Nephron (organoid): ENCODE results near the gene RPS28.
A peak's percentile ranks its signal among the peaks of the same experiment; 100 is the strongest.

Source experiments
- H3K27ac Mint-ChIP-seq, 3 experiments: 2 replicates each; pipeline ENCODE4 v1.8.0; 2020; ENCODE audit warnings: mixed read lengths in 3 of 3, mild to moderate bottlenecking in 2 of 3, moderate library complexity in 1 of 3
- H3K27me3 Mint-ChIP-seq: 2 replicates; pipeline ENCODE4 v1.8.0; 2021; ENCODE audit warnings: low read depth, mild to moderate bottlenecking, moderate library complexity, mixed read lengths
- H3K36me3 Mint-ChIP-seq: 2 replicates; pipeline ENCODE4 v1.8.0; 2020; ENCODE audit warnings: low read depth, mixed read lengths
- H3K4me1 Mint-ChIP-seq: 2 replicates; pipeline ENCODE4 v1.8.0; 2020; ENCODE audit warnings: mixed read lengths
- H3K4me3 Mint-ChIP-seq, 3 experiments: 2 replicates each; pipeline ENCODE4 v1.8.0; 2020; ENCODE audit warnings: mild to moderate bottlenecking in 3 of 3, mixed read lengths in 3 of 3, moderate library complexity in 2 of 3
- H3K9me3 Mint-ChIP-seq: 2 replicates; pipeline ENCODE4 v1.8.0; 2020; ENCODE audit warnings: mixed read lengths
- TF ChIP-seq, protein P1 (sequence below), 3 experiments: fragments of 200-600 bp; sonication (generic); IDR thresholded peaks; one replicate each; pipeline ENCODE4 v1.5.0; 2021; ENCODE audit warnings: antibody characterized with exemption in 3 of 3; ENCODE audit not compliant: unreplicated experiment in 3 of 3

The RPS28 gene

DNA sequence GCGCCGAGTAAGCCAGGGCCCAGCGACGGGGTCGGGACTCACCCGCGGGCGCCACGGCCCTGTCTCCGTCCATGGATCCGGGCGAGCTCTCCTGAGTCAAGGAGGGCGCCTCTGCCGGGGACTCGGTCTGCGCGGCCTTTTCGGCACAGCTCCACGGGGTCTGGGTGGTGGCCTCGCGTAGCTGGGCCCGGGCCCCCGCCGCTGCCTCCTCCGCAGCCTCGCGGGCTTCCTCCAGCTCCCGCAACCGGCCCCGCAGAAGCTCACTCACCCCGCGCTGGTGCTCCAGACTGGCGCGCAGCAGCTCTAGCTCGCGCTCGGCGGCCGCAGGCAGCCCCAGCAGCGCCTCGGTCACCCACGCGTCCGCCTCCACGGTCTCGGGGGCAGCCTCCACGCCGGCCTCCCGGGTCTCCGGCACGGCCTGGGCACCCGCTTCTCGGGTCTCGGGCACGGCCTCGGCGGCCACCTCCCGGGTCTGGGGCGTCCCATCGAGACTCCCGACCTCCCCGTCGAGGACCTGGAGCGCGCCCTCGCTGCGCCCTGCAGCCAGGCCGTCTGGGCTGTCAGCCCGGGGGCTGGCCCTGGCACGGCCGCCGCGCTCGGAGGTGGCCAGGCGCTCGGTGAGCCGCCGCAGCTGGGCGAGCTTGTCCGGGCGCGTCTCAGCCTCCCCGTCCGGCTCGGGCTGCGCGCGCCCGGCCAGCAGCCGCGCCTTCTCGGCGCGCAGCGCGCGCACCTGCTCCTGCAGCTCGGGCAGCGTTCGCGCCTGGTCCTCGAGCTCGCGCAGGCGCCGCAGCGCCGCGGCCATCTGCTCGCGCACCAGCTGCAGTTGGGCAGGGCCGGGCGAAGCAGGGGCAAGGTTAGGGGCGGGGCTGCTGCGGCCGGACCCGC lies 13.4 kb downstream of the RPS28 start:
- Mint-ChIP-seq H3K9me3 (no peaks in the 10 kb centered on the region), H3K36me3 (no peaks in the 10 kb centered on the region), H3K4me3 (peak overlapping the region in 1 of 3 experiments; percentile 34), H3K4me1 (no peaks in the 10 kb centered on the region), H3K27me3 (peaks cover 88% of the 10 kb centered on the region), H3K27ac (no peak overlapping the region)
- TF ChIP-seq, protein P1, sequence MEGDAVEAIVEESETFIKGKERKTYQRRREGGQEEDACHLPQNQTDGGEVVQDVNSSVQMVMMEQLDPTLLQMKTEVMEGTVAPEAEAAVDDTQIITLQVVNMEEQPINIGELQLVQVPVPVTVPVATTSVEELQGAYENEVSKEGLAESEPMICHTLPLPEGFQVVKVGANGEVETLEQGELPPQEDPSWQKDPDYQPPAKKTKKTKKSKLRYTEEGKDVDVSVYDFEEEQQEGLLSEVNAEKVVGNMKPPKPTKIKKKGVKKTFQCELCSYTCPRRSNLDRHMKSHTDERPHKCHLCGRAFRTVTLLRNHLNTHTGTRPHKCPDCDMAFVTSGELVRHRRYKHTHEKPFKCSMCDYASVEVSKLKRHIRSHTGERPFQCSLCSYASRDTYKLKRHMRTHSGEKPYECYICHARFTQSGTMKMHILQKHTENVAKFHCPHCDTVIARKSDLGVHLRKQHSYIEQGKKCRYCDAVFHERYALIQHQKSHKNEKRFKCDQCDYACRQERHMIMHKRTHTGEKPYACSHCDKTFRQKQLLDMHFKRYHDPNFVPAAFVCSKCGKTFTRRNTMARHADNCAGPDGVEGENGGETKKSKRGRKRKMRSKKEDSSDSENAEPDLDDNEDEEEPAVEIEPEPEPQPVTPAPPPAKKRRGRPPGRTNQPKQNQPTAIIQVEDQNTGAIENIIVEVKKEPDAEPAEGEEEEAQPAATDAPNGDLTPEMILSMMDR (IDR thresholded peaks at IDR 0.05; ENCODE audit: unreplicated experiment in 3 of 3), result no peak

DNA sequence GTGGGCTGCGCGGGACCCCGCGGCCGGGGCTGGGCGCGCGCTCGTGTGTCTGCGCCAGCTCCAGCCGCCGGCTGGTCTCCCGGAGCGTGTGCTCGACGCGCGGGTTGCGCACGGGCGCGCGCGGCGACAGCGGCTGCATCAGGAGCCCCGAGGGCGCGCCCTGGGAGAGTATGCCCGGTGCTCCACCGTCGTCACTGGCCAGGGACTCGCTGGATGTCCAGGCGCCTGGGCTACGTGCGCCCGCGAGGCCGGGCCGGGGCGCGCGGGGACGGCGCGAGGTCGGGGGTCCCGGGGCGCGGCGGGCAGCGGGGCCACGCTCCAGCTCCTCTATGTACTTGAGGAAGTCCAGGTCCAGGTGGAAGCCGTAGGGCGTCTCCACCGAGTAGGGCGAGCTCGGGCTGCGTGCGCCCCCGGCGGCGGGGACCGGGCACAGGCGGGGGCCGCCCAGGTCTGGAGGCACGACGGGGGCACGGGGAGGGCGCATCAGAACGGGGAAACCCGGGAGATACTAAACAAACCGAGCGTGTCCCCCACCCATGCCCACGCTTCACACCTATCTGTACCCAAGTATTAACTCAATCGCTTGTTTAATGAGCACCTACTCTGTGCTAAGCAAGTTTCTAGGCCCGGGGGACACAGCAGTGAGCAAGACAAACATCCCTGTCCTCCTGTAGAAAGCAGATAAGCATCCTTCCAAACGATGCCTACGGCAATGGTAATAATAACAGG lies 14.2 kb downstream of the RPS28 start:
- Mint-ChIP-seq H3K27ac (no peak overlapping the region), H3K27me3 (peaks cover 85% of the 10 kb centered on the region)

DNA sequence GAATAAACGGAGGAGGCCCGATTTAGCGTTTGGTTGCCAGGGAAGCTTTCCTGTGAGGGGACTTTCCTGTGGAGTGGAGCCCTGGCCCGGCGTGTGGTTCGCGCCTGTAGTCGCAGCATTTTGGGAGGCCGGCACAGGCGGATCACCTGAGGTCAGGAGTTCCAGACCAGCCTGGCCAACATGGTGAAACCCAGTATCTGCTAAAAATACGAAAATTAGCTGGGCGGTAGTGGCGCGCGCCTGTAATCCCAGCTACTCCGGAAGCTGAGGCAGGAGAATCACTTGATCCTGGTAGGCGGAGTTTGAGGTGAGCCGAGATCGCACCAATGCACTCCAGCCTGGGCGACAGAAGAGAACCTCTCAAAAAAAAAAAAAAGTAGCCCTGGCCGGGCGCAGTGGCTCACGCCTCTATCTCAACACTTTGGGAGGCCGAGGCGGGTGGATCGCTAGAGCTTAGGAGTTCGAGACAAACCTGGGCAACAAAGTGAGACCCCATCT lies 14.8 kb downstream of the RPS28 start:
- TF ChIP-seq, protein P1 (IDR thresholded peaks at IDR 0.05; ENCODE audit: unreplicated experiment in 3 of 3), result no peak
- H3K27ac Mint-ChIP-seq, result no peak overlapping the region
- H3K9me3 Mint-ChIP-seq, result no peaks in the 10 kb centered on the region
- no peaks in the 10 kb centered on the region for H3K36me3 Mint-ChIP-seq
- H3K4me3 Mint-ChIP-seq, result peak overlapping the region; percentile 37 to 74 (median 66)
- peaks cover 85% of the 10 kb centered on the region for H3K27me3 Mint-ChIP-seq
- H3K4me1 Mint-ChIP-seq, result peaks cover 7% of the 10 kb centered on the region

More for the DNA sequence above, 14.2 kb downstream of the RPS28 start:
- no peaks in the 10 kb centered on the region for H3K36me3 Mint-ChIP-seq
- peaks cover 3% of the 10 kb centered on the region for H3K4me1 Mint-ChIP-seq
- no peaks in the 10 kb centered on the region for H3K9me3 Mint-ChIP-seq
- TF ChIP-seq, protein P1 (IDR thresholded peaks at IDR 0.05; ENCODE audit: unreplicated experiment in 3 of 3), result peak in 1 of 3 experiments; percentile 16
- peak overlapping the region; percentile 37 to 74 (median 66) for H3K4me3 Mint-ChIP-seq

DNA sequence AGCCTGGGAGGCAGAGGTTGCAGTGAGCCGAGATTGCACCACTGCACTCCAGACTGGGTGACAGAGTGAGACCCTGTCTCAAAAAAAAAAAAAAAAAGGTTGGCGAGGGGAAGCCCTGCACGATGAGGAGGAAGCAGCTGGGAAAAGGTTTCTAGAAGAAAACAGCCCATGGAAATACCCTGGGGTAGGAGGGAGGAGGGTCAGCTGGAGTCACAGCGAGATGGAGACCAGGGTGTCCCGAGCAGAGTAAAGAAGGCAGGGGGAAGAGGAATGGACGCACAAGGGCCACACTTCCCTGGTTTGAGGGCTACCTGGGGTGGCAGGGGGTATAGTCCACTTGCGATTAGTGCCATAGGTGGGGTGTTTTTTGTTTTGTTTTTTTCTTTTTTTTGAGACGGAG lies 15.4 kb downstream of the RPS28 start:
- TF ChIP-seq, protein P1 (IDR thresholded peaks at IDR 0.05; ENCODE audit: unreplicated experiment in 3 of 3), result no peak
- no peaks in the 10 kb centered on the region for H3K36me3 Mint-ChIP-seq
- no peak overlapping the region for H3K4me3 Mint-ChIP-seq
- peaks cover 85% of the 10 kb centered on the region for H3K27me3 Mint-ChIP-seq
- H3K27ac Mint-ChIP-seq, result no peak overlapping the region
- peaks cover 7% of the 10 kb centered on the region for H3K4me1 Mint-ChIP-seq
- no peaks in the 10 kb centered on the region for H3K9me3 Mint-ChIP-seq

DNA sequence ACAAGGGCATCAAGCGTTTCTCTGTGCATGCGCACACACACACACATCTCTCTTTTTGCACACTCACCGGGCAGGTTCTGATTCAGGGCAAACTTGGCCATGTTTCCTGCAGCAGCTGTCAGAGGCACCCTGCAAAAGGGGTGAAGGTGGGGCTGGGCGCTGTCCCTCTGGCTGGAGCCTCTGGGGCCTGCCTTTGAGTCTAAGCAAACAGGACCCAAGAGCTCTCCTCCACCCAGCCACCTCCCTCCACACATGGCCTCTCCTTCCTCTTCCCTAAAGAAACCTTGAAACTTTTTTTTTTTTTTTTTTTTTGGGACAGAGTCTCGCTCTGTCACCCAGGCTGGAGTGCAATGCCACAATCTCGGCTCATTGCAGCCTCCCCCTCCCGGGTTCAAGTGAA lies 16.4 kb downstream of the RPS28 start:
- no peaks in the 10 kb centered on the region for H3K36me3 Mint-ChIP-seq
- no peak overlapping the region for H3K4me3 Mint-ChIP-seq
- peaks cover 84% of the 10 kb centered on the region for H3K27me3 Mint-ChIP-seq
- no peaks in the 10 kb centered on the region for H3K9me3 Mint-ChIP-seq
- peaks cover 7% of the 10 kb centered on the region for H3K4me1 Mint-ChIP-seq
- TF ChIP-seq, protein P1 (IDR thresholded peaks at IDR 0.05; ENCODE audit: unreplicated experiment in 3 of 3), result no peak
- no peak overlapping the region for H3K27ac Mint-ChIP-seq
